ENCODE measurements around the gene RNASE8.

GRCh38 chr14:21059842-21060613, 2.4 kb downstream of the RNASE8 start:
- no peak for TF ChIP-seq EZH2phosphoT487 (IDR thresholded peaks at IDR 0.05; ENCODE audit: borderline replicate concordance, low read depth, low read length)
- TF ChIP-seq CTCF (conservative IDR thresholded peaks at IDR 0.05; ENCODE audit: low read length), result no peak

All from OCI-LY7 (cell line).